ENCODE data around the gene NOD2.
A peak's percentile ranks its signal among the peaks of the same experiment; 100 is the strongest.

Gene NOD2

DNA sequence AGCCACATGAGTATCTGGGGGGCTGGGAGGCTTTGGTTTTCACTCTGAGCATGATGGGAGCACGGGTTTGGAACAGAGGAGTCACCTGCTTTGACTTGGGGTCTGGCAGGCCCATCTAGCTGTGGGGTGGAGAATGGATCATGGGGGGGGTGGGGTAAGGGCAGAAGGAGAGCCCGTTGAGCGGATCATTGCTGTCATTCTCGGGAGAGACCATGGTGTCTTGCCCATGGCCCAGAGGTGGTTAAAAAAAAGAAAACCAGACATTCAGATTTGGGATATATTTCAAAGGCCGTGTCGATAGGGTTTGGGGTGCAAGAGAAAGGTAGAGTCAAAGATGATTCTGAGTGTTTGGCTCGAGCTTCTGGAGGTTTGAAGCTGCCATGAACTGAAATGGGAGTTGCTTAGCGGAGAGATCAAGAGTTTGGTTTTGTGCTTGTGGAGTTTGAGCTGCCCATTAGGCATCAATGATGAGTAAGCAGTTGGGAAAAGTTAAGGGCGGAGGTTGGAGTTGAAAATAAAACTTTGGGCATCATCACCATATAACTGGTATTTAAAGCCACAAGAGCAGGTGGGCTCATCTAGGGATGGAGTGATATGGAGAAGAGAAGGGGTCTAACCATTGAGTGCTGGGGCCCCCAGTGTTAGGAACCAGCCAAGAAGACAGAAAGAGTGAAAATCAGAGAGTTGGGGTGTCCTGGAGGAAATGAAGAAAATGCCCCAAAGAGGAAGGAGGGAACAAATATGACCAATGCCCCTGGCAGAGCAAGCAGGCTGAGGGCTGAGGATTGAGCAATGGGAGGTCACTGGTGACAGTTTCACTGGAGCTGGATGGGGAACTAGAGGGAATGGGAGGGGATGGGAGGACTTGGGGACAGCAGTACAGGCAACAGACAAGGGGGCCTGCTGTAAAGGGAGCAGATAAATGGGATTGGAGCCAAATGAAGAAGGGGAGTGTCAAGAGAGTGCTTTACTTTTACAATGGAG is 1.9 kb downstream of the NOD2 start:
- no peak for DNase-seq

DNA sequence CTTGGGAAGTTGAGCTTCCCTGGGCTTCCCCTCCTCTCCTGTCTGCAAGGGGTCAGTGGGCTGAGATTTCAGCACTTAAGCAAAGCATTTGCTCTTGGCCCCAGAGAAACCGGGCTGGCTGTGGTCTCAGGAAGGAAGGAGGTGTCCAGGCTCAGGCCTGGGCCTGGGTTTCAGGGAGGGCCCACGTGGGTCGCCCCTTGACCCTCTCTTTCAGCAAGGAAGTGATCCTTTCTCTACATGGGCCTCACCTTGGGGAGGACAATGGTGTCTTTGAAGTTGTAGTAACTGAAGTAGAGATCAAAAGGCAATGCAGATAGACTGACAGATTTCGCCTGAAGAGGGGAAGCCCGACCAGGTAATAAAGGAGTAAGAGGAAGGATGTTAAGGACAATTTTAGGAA is 2.7 kb downstream of the NOD2 start:
- no peak for DNase-seq

GRCh38 chr16:50696575-50697420 is 3.4 kb downstream of the NOD2 start:
- no peak for DNase-seq

DNA sequence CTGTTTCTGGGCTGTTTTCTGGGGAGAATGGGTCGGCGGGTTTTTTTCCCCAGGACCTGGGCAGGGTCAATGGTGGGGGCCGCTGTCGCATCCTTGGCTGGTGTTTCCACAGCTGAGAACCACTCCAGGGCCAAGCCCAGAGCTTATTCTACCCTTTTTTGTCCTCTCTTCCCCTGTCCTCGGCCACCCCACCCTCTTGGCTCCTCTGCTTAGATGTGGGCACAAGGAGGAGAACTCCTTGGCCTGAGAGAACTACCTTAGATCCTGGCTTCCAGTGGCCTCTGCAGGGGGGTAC is 4.0 kb downstream of the NOD2 start:
- no peak for DNase-seq

GRCh38 chr16:50697881-50698767 is 4.7 kb downstream of the NOD2 start:
- DNase-seq, result no peak

DNA sequence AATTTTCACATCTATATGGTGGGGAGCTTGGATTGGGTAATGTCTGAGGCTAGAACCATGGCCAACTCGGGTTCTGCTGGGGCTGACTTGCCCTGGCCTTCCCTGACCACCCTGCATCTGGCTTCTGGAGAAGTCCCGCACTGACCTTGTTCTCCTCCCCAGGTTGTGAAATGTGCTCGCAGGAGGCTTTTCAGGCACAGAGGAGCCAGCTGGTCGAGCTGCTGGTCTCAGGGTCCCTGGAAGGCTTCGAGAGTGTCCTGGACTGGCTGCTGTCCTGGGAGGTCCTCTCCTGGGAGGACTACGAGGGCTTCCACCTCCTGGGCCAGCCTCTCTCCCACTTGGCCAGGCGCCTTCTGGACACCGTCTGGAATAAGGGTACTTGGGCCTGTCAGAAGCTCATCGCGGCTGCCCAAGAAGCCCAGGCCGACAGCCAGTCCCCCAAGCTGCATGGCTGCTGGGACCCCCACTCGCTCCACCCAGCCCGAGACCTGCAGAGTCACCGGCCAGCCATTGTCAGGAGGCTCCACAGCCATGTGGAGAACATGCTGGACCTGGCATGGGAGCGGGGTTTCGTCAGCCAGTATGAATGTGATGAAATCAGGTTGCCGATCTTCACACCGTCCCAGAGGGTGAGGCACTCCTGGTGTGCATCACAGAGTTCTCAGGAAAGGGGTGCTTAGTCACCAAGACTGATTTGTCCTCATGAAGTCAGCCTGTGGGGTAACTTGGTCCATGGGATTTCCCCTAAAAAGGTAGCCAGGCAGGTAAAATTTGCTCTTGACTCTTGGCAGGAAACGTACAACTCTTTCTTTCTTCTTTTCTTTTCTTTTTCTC is 6.1 kb downstream of the NOD2 start:
- DNase-seq, result no peak

GRCh38 chr16:50702725-50703124 is 9.3 kb downstream of the NOD2 start:
- DNase-seq, result no peak

DNA sequence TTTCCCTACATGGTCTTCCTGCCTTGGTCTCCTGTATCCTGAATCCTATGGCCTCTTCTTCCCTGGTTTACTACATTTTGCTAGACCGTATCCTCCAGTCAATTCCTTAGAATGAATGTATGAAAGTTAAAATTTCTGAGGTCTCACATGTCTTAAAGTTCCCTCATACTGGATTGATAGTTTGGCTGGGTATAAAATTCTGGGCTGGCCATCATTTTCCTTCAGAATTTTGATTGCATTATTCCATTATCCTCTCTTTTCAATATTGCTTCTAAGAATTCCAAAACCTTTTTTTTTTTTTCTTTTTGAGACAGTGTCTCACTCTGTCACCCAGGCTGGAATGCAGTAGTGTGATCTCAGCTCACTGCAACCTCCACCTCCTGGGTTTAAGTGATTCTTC is 10.8 kb downstream of the NOD2 start:
- no peak for DNase-seq

DNA sequence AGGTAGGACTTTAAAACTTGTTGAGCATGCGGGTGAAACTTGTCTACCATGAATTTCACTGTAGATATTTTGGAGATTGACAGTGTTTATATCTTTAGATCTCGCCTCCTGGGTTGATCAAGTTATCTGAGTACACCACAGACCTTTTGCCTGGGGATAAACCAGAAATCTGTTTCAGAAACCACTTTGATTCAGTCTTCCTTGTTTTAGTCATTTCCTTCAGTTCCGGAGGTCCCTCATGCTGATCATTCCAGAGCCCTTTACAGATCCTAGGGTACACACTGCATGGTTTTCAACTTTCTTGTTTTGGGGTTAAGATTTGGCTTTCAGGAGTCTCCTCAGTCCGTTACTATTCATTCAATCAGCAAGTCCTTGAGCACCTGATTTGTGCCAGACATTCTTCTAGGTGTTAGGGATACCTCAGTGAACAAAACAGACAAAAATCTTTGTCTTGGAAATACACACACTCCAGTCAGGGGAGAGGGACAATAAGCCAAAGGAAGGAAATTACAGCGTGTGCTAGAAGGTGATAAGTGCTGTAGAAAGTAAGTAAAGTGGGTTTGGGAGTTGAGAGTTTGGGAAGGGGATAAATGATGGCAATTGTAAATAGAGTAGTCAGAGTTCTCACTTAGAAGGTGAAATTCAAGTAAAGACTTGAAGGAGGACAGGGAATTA is 12.2 kb downstream of the NOD2 start:
- no peak for DNase-seq

- no peak for DNase-seq
Observed at GRCh38 chr16:50706250-50706649, 12.8 kb downstream of the NOD2 start.

DNA sequence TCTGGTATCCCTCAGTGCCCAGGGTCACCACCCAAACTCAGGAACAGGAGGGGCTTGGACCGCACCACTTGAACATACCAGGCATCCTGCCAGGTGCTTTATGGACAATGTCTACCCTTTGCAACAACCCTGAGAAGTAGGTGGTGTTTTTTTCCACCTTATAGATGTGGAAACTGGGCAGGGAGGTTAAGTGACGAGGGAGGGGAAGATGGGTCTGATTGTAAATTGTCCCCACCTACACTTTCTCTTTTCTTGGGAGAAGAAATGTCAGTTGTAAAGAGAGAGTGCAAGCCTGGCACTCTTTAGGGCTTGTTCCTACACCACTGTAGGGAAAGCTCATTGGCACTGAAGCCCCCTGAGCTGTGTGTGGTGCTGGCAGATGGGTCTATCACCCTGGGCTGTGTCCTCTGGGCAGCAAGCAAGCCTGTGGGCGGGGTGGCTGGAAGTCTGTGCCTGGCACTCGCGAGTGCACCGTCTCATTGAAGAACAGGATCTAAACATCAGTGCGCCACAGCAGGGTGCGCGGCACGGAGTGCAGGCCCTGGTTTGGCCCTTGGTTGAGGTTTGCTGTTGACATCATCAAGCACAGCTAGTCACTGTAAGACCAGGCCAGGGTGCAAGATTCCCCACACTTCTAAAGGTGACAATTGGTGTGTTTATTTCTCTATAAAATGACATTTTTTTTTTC is 15.1 kb downstream of the NOD2 start:
- DNase-seq, result no peak

DNA sequence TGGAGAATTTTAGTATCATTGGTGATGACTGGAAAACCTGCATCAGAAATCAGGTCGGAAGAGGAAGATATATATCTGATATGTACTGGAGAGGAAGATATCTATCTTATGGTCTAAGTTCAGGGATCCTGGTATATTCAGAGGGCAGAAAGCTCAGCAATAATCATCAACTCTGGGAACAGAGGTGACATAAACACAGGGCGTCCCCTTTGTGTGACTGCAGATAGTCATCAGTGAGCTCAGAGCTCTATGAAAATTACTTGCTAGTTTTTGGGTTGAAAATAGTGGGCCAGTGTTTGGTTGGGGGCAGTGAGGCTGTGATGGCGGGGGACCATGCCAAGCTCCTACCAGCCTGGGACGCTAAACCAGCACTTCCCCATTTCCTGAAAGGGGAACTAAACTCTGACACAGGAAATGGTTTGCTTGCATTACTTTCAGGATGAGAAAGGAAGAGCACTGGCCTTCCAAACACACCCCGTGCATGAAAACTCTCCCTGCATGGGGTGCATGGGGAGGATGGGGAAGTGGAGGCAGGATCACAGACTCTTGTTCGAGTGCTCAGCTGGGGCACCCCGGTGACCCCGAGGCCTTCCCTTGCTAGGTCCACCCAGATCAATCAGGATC is 15.8 kb downstream of the NOD2 start:
- no peak for DNase-seq

- no peak for DNase-seq
Observed at GRCh38 chr16:50709980-50710379, 16.6 kb downstream of the NOD2 start.

DNA sequence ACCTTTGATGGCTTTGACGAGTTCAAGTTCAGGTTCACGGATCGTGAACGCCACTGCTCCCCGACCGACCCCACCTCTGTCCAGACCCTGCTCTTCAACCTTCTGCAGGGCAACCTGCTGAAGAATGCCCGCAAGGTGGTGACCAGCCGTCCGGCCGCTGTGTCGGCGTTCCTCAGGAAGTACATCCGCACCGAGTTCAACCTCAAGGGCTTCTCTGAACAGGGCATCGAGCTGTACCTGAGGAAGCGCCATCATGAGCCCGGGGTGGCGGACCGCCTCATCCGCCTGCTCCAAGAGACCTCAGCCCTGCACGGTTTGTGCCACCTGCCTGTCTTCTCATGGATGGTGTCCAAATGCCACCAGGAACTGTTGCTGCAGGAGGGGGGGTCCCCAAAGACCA is 17.6 kb downstream of the NOD2 start:
- DNase-seq, result no peak

DNA sequence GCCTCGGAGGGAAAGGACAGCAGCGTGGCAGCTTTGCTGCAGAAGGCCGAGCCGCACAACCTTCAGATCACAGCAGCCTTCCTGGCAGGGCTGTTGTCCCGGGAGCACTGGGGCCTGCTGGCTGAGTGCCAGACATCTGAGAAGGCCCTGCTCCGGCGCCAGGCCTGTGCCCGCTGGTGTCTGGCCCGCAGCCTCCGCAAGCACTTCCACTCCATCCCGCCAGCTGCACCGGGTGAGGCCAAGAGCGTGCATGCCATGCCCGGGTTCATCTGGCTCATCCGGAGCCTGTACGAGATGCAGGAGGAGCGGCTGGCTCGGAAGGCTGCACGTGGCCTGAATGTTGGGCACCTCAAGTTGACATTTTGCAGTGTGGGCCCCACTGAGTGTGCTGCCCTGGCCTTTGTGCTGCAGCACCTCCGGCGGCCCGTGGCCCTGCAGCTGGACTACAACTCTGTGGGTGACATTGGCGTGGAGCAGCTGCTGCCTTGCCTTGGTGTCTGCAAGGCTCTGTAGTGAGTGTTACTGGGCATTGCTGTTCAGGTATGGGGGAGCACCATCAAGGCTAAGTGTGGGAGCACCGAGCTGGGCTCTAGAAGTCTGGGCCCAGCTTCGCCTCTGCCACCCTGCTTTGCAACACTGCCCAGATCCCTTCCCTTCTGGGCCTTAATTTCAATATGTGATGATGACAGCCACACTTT is 18.6 kb downstream of the NOD2 start:
- DNase-seq, result peak; percentile 56

DNA sequence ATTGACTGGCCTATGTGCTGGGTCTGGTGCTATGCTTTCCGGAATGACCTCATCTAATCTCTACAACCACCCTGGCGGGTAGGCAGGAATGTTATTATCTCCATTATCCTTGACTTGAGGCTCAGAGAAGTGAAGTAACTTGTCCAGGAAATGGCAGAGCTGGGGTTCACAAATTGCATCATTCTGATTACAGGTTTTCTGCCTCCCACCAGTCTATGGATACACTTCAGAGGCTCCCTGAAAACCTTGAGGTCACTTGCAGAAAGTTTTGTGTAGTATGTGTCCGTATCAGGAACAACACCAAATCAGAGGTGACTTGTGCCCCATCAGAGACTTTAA is 19.1 kb downstream of the NOD2 start:
- DNase-seq, result no peak

GRCh38 chr16:50712956-50713355 is 19.6 kb downstream of the NOD2 start:
- DNase-seq, result no peak

- no peak for DNase-seq
Observed at GRCh38 chr16:50717091-50717490, 23.7 kb downstream of the NOD2 start.

- DNase-seq, result no peak
Observed at GRCh38 chr16:50717494-50717893, 24.1 kb downstream of the NOD2 start.

All from DMS79 treated with DMSO at 0.1 percent for 48 hours (cell line).